GM18868 (cell line): ENCODE data around the gene PARD3B.

Experiments used
- ATAC-seq: cut with Tn5 transposase; IDR thresholded peaks from one replicate; pipeline ENCODE4 v1.9.1; 2021; ENCODE audit warnings: mild to moderate bottlenecking, moderate library complexity; ENCODE audit not compliant: unreplicated experiment

Gene PARD3B

DNA sequence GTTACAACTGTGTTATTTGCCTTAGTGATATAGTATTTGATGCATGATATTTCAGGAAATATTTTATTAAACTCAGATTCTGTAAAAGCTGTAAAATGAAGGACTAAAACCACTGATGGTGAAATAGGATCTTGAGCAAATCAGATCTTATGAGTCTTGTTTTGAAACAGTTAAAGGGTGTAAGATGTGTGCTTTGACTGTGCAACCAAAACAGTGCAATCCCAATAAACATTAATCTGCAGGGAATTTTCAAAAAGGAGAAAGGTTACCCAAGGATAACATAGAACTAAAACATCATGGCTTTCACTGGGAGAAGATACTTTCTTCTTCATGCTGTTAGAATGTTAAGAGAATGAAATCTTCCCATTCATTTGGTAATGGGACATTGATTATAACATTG lies 378.7 kb downstream of the PARD3B start:
- no peak for ATAC-seq

DNA sequence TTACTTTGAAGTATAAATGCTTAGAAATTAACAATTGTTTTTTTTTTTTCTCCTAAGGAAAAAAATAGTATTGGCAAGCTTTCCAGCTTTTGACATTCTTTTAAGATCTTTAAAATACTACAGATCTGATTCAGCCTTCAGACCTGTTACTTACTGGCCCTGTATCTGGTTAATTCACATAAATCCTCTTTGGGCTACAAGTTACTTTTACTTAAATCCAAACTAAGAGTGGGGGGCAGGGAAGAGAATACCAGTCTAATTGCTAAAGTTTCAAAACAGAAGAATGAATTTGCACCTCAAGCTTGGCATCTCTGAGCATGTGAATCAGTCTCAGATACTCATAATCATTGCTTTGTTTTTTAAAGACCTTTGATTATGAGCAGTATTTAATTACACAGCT lies 386.3 kb downstream of the PARD3B start:
- ATAC-seq = no peak

DNA sequence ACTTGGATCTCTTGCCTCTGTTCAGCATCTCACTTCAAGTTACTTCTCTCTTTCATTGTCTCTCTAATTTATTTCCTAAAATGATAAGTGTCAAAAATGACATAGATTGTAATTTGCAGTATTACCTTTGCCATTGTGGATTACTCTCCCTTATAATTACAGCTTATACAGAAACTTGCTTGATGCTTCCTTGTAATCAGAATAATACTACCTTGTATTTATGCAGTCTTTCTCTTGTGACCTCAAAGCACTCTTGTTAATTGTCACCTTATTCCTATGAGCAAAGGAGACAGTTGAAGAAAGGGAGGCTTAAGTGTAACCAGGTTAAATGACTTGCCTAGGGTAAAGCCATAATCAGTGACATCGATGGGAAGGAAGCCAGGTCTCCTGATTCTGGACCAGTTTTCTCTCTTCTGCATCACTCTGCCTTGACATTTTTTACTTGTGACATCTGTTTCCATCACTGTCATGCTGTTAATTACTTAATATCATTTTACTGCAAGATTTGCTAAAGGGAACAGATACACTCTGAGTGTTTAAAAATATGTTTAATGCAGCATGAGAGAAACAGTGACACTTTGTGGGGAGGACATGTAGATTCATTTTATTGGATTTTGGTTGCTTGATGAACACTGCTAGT lies 388.6 kb downstream of the PARD3B start:
- ATAC-seq = no peak

DNA sequence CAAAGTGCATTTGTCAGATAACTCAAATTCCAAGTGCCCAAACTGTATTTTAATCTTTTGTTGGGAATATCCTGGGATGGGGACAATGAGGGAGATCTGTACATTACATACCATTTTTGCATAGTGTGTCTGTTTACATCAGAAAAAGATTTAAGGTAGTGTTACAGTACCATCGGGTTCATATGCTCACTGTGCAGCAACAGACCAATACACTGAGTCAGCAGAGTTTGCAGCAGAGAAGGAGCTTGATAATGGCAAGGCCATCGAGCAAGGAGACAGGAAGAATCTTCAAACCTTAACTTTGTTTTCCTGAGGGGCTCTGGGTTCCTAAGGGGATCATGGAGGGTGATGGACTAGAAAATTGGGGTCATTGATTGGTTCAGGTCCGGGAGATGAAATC lies 399.7 kb downstream of the PARD3B start:
- ATAC-seq = no peak

DNA sequence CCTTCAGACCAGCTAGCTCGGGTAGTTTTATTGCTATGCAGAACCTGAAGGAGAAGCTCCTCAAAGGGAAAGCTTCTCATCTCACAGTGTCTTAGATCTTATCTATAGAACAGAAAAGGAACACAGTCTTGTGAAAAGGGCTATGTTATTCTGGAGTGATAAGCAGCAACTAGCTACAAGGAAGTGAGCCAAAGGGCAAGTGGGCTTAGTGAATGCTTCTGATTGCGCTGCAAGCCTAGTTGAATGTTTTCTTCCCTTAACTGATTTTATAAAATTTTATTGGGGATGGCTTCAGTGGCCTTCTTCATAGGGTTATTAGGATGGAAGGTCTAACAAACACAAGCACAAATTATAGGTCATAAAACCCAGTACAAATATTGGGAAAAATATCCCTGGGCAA lies 400.1 kb downstream of the PARD3B start:
- ATAC-seq = no peak

DNA sequence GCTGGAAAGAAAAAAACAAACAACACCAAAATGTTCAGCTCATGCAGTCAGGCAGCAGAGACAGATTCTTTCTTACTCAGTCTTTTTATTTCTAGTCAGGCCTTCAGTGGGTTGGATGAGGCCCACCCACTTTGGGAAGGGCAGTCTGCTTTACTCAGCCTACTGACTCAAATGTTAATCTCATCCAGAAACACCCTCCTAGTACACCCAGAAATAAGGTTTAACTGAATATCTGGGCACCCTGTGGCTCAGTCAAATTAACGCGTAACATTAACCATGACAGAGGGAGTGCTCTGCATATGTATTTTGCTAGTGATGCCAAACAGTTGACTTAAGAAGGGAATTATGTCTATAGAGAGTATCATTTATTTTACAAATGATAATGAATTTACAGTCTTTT lies 401.6 kb downstream of the PARD3B start:
- ATAC-seq = no peak

DNA sequence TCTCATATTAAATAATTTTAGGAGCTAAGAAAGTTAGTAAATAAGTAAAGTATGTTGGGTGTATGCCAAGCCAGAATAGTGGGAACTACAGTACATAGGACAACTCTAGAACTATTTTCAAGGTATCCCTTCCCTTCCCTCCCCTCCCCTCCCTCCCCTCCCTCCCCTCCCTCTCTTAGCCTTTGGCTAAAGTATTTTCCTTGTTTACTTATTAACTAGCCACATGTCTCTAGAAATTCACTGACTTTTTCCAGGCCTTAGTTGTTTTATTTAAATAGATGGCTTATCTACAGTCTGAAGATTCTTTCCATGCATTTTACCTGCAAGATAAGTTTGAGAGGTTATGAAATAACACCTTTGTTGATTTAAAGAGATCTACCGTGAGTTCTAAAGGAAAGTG lies 402.1 kb downstream of the PARD3B start:
- no peak for ATAC-seq

DNA sequence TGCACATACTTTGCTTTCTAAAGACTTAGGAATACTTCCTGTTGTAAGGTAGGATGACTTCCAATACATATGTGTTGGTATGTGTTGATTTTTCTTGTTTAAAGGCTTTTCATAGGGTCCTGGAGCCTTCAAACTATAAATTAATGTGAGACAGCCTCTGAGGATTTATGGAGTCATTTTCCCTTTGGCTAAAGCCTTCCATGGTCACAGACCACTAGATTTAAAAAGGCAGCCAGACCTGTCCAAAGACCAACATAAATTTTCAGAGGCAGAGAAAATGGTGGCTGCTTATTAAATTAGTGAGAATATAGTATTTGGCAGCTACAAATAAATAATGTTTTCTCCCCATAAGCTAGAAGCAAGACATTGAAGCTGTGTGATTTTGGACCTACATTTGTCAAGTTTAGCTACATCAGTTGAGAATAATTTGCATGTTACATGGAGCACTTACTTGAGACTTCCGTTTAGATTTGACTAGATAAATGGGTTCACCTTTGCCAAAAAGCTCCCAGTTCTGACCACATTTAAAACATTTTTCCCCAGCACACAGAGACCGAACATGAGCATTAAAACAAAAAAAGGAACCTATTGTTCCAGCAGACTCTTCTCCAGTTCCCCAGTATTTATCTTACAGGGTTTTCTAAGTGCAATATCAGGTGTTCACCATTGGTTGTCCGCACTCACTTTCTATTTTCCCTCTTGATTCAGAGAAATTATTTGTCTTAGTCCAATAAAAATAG lies 402.9 kb downstream of the PARD3B start:
- ATAC-seq = no peak

DNA sequence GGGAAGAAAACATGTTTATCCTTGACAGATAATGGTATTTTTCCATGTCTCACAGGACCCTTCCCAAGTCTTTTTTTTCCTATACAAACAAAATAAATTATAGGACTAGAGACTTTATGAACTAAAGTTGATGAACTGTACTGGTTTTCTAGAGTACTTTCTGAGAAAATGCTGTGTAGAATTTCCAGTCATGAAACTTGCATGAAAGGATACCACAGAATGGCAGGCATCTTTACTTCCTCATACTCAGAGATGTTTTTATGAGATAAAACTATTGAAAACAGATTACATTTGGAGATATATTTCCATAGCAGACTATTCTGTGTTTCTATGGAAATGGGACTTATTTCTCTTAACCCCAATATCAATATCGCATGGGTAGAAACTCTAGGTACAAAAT lies 403.5 kb downstream of the PARD3B start:
- ATAC-seq = no peak

DNA sequence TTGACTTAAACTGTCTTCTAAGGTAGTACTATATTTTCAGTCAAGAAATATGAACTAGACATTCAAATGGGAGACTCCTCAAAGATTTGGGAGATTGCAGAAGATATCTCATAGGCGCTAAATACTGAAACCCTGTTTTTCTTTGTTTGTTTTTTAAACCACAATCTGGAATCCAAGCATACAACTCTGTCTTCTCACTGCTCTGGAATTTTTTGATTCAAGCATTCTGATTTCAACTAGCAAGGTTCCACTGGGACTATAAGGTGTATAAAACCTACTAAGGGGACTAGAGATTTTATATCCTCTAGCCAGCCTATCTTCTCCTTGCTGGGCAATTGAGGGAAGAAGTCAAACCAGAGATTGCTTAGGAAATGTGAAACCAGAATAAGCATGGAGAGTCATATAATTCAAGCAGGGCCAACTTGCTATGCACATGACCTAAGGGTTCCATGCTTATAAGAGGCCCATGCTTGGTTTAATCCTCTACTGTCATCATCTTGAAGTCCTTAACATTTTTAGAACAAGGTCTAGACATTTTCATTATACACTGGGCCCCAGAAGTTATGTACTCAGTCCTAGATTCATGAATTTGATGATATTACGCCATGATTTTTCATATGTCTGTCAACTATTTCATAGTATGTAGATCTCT lies 405.5 kb downstream of the PARD3B start:
- ATAC-seq = no peak

DNA sequence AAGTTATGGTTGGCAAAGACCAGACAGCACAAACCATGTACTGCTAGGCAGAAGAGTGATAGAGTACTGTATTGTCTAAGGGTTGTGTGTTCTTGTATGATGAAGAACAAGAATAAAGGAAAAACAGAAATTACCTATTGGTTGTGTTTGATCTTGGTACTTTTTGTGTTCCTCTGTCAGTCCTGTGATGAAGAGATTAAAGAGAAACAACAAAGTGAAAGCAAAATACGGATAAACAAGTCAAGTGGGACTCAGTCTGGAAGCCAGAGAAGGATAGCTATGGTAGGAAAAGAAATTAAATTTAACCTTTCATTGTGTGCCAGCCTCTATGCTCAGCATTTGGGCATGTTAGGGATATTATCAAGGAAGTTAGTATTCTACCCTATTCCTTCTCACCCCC lies 413.1 kb downstream of the PARD3B start:
- ATAC-seq = no peak

DNA sequence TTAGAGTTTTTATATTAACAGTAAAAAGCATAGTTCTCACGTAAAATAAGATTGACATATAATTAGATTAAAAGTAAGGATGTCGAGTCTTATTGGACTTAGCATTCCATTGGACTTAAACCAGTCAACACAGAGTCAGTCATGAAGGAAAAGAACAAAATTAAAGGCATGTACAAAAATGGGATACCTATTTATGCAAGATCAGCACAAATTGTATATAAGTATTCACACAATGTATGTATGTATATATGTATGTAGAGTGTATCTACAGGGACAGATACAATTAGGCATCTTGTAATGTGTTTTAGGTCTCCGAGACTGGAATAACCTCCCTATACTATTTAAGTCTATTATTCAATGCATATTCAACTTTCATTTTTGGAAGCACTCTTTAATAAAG lies 419.1 kb downstream of the PARD3B start:
- no peak for ATAC-seq

DNA sequence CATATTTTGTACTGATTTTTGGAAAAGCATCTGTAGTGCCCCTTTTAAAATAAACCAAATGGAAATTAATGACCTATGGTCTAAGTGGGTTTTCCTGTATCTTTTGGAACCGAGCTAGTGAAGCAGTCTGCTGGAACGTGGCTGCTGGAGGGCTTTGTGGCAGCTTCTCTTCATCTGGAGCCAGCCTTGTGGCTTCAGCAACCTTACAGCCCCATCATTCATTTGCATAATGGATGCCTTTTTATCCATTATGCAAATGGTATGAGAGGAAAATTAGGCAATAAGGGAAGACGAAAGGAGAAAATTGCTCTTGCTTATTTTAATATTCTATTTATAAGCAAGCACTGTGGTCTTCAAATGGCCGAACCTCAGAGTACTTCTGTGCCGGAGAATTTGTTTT lies 421.0 kb downstream of the PARD3B start:
- ATAC-seq = no peak

DNA sequence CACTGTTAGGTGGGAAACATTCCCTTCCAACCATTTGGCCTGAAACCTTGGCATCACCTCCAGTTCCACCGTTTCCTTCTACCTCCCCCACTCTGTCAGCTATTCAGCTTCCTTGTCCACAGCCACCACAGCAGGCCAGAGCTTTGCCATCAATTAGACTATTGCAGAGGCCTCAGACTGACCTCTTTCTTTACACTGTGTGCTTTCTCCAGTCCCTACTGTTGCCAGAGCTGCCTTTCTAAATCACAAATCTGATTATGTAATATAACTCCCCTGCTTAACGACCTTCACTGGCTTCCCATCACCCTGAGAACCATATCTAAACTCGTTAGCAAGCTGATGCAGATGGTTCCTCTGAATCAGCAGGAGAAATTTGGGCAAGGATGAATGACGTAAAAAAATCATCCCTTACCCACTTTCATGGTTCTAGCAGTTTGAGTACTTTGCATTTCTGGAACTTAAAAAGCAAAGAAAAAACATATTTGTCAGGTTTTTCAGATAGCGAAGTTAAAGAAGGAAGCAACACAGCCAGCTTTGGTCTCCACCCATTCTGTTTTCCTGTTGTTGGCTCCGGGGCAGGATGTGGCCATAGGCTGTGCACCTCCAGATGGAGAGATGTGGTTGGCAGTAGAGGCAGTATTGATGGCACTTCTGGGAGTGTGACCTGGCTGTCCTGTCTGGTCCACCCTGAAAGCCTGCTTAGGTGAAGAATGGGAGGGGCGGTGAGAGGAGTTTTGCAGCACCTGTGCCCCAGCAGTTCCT lies 422.1 kb downstream of the PARD3B start:
- no peak for ATAC-seq

DNA sequence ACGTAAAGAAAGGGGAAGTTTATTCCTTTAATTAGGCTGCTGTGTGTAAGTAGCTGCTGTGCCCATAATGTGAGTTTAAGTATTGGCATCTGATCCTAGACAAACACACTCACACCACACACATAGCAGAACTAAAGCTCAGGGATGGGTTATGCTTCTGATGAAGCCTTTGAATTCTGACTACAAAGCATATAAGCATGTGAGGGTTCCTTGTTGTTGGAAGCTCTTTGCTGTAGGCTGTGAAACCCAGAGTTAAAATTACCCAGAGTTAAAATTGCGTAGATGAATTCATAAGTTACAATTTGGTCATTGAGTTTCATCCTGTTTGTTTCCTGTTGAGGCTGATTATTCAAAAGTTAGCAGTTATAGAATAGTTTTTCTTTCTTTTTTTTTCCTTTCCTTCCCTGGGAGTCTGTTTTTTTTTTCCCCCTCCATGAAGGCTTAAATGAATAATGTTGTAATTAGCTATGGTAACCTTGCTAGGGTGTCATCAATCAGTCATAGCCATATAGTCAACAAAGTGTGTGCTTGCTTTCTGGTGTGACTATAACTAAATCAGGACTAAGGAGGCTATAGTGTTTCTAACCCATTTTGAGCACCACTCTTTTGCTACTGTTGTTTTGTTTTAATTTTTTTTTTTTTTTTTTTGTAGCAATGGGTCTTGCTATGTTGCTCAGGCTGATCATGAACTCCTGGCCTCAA lies 426.1 kb downstream of the PARD3B start:
- no peak for ATAC-seq

DNA sequence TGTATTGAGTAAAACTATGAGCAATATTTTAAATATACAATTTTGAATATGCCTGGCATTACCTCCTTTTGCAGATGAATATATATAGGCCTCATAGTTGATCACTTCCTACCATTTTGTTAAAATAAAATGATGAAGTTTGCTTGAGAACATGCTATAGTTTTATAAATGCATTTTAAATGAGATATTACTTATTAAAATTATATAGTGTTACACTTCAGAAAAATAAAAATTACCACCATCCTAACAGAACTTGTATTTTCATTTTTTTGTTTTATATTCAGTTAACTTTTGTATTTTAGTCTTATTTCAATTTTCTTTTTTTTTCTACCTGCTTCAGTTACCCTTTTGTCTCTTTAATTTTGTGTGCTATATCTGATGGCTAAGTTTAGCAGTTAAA lies 426.9 kb downstream of the PARD3B start:
- ATAC-seq = no peak

DNA sequence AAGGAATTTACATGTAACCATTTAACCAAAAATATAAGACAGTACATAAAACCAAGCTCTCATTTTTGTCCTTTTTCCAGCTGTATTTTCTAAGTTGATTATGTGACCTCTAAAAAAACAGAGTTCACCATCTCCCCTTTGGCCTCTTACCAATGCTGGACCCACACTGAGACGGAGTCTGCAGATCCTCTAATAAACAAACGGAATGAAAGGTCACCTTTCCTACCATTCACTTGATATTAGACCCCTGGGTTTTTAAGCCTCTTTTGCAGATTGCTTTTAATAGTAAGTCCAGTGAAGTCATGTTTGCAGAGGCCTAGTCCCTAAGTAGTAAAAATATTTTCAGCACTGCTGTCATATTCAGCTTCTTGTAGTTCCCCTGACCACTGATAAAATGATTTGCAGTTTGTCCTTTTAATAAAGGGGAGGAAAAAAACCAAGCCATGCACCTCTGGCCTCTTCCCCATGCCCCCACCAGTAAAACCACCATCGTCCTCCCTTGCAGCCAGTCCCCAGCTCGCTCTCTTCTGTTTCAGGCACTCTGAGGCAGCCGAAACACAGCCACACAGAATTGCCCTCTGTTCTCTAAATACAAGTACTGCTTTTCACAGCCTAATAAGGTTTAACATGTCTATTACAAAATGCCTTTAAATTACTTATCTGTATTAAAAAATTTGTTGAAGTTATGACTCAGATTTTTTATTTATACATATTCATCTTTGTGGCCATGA lies 427.5 kb downstream of the PARD3B start:
- ATAC-seq = no peak

DNA sequence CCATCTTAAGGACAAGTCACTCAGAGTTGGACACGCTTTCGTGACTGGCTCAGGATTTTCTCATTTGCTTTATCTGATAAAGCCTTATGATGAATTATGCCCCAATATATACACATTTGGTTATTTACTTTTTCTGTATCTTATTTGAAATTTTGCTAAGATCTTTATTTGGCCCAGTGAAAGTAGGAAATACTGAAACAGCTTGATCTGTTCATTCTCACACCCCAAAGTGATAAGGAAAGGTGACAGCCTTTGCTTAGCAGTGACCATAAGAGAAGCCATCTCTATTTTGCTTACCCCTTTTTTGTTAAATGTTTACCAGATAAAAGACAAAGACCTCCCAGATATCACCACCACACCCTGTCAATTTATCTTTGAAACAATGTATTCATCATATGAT lies 428.3 kb downstream of the PARD3B start:
- no peak for ATAC-seq

DNA sequence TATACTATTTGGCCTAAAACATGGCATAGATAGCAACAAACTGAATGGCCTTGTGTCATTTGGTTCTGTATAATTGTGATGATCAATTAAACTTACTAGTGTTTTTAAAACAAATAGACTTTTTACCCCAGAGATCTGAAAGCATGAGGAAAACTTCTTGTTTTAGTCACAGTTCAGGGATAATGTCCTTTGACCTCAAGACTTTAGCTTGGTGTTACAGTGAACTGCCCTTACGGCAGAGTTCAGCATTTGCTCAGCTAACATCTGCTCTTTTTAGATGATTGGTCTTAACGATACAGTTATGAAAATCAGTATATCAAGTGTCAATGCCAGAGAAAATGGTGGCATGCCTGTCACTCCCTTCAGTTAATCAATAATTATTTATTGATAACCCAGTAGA lies 429.2 kb downstream of the PARD3B start:
- ATAC-seq = no peak

DNA sequence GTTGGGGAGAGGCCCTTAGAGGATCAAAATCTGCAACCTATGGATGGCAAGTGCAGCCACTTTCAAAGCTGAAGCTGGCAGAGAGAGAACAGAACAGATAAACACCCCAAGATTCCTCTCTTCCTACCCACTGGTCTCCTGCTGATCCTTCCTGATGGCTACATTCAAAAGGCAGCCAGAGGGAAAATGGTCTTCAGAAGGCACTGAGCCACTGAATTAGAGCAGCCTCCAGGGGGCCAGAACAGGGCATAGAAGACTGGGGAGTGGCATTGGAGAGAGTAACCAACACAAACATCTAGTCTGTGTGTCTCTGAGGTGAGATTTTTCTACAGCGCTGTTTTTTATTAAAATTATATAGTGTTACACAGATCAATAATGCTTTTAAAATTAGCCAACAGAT lies 432.6 kb downstream of the PARD3B start:
- ATAC-seq = no peak
